ENCODE data around the gene FGD5.

FGD5 gene

GRCh38 chr3:14818804-14819500, at the start of gene FGD5:
Gene FGD5, plus strand, starts transcription at chr3:14818962. Its CDS starts 110 bp downstream, at chr3:14819072.
- no peak for DNase-seq (ENCODE audit: low read depth in 1 of 2, low spot score in 1 of 2)

- DNase-seq (ENCODE audit: low read depth in 1 of 2, low spot score in 1 of 2) = no peak
Measured at GRCh38 chr3:14769544-14770325, 49.0 kb upstream of the FGD5 start.

- no peak for DNase-seq (ENCODE audit: low read depth in 1 of 2, low spot score in 1 of 2)
Measured at GRCh38 chr3:14770591-14770990, 48.2 kb upstream of the FGD5 start.

GRCh38 chr3:14771593-14772497, 46.9 kb upstream of the FGD5 start:
- DNase-seq (ENCODE audit: low read depth in 1 of 2, low spot score in 1 of 2) = no peak

- DNase-seq (ENCODE audit: low read depth in 1 of 2, low spot score in 1 of 2) = no peak
Measured at GRCh38 chr3:14772533-14773138, 46.1 kb upstream of the FGD5 start.

- DNase-seq (ENCODE audit: low read depth in 1 of 2, low spot score in 1 of 2) = no peak
Measured at GRCh38 chr3:14773281-14773680, 45.5 kb upstream of the FGD5 start.

GRCh38 chr3:14773691-14774128, 45.1 kb upstream of the FGD5 start:
- no peak for DNase-seq (ENCODE audit: low read depth in 1 of 2, low spot score in 1 of 2)

- no peak for DNase-seq (ENCODE audit: low read depth in 1 of 2, low spot score in 1 of 2)
Measured at GRCh38 chr3:14774431-14774830, 44.3 kb upstream of the FGD5 start.

GRCh38 chr3:14775011-14775410, 43.8 kb upstream of the FGD5 start:
- no peak for DNase-seq (ENCODE audit: low read depth in 1 of 2, low spot score in 1 of 2)

GRCh38 chr3:14775563-14775962, 43.2 kb upstream of the FGD5 start:
- DNase-seq (ENCODE audit: low read depth in 1 of 2, low spot score in 1 of 2) = no peak

GRCh38 chr3:14779069-14779685, 39.6 kb upstream of the FGD5 start:
- no peak for DNase-seq (ENCODE audit: low read depth in 1 of 2, low spot score in 1 of 2)

GRCh38 chr3:14780927-14781507, 37.7 kb upstream of the FGD5 start:
- no peak for DNase-seq (ENCODE audit: low read depth in 1 of 2, low spot score in 1 of 2)

GRCh38 chr3:14783480-14784086, 35.2 kb upstream of the FGD5 start:
- DNase-seq (ENCODE audit: low read depth in 1 of 2, low spot score in 1 of 2) = no peak

- no peak for DNase-seq (ENCODE audit: low read depth in 1 of 2, low spot score in 1 of 2)
Measured at GRCh38 chr3:14784087-14784681, 34.6 kb upstream of the FGD5 start.

- DNase-seq (ENCODE audit: low read depth in 1 of 2, low spot score in 1 of 2) = no peak
Measured at GRCh38 chr3:14785207-14786155, 33.3 kb upstream of the FGD5 start.

- no peak for DNase-seq (ENCODE audit: low read depth in 1 of 2, low spot score in 1 of 2)
Measured at GRCh38 chr3:14786369-14786768, 32.4 kb upstream of the FGD5 start.

- no peak for DNase-seq (ENCODE audit: low read depth in 1 of 2, low spot score in 1 of 2)
Measured at GRCh38 chr3:14787630-14788029, 31.1 kb upstream of the FGD5 start.

GRCh38 chr3:14788644-14789043, 30.1 kb upstream of the FGD5 start:
- DNase-seq (ENCODE audit: low read depth in 1 of 2, low spot score in 1 of 2) = no peak

Data from stimulated activated CD4-positive, alpha-beta T cell treated with anti-CD3 and anti-CD28 coated beads, Interleukin-15, amount 100 ng/mL, for 1 hour (primary cell).